ENCODE data around the gene KCNMA1. TPM values are rescaled to one million over a fixed set of nuclear protein-coding genes. Genes with fewer than 3 reads are reported as not detected.

KCNMA1 gene
- total RNA-seq, 3 donors from 2014 or later (not counting 1 experiment from before 2014, with no cell fraction given), result 0.40 to 1.8 (median 0.63) TPM

DNA sequence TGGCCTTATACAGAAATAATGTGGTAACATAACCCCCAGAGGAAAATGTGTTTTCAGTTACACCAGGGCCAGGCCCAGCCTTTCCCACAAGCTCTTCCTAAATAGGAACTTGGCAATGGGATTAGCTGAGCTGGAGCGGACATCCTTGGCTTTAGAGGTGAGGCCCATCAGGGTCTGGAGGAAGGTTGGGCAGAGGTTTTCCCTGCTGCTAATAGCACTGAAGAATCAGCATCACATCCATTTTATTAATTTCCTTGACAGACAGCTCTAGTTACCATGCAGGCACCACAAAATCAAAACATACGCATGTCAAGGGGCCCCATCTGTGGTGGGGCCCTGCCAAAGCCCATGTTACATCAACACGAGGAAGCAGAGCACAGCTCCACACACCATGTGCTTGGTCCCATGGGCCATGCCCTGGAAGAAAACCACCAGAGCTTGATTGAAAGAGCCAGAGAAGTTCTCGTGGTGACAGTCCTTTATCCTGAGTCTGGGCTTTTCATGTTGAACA, 566.6 kb downstream of the KCNMA1 start:
- Histone ChIP-seq H3K4me3 (ENCODE audit: low read length) (no peak overlapping the region), H3K27me3 (ENCODE audit: control insufficient read depth, insufficient read depth, low read length) (no peaks in the 10 kb centered on the region), H3K9me3 (ENCODE audit: control insufficient read depth, insufficient read depth, low read length) (no peaks in the 10 kb centered on the region), H3K27ac (ENCODE audit: low read length) (no peak overlapping the region), H3K4me1 (ENCODE audit: control insufficient read depth, insufficient read depth, low read length) (no peaks in the 10 kb centered on the region), H3K36me3 (ENCODE audit: control insufficient read depth, insufficient read depth, low read length) (no peaks in the 10 kb centered on the region)
- ATAC-seq, result no peak
- H3K4me3 Mint-ChIP-seq, result no peak overlapping the region
- no peak overlapping the region for H3K27ac Mint-ChIP-seq
- H3K36me3 Mint-ChIP-seq, result no peaks in the 10 kb centered on the region
- TF ChIP-seq, protein P1, sequence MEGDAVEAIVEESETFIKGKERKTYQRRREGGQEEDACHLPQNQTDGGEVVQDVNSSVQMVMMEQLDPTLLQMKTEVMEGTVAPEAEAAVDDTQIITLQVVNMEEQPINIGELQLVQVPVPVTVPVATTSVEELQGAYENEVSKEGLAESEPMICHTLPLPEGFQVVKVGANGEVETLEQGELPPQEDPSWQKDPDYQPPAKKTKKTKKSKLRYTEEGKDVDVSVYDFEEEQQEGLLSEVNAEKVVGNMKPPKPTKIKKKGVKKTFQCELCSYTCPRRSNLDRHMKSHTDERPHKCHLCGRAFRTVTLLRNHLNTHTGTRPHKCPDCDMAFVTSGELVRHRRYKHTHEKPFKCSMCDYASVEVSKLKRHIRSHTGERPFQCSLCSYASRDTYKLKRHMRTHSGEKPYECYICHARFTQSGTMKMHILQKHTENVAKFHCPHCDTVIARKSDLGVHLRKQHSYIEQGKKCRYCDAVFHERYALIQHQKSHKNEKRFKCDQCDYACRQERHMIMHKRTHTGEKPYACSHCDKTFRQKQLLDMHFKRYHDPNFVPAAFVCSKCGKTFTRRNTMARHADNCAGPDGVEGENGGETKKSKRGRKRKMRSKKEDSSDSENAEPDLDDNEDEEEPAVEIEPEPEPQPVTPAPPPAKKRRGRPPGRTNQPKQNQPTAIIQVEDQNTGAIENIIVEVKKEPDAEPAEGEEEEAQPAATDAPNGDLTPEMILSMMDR (IDR thresholded peaks at IDR 0.05), result no peak
- WGBS (ENCODE audit: insufficient coverage), result 77% methylated on average over 3 of the region's 4 CpGs
- intact Hi-C loops (cut with micrococcal nuclease), result no loop called here
- no peaks in the 10 kb centered on the region for H3K9me3 Mint-ChIP-seq
- no peak for DNase-seq
- H3K27me3 Mint-ChIP-seq (ENCODE audit: low read depth in 2 of 2), result peaks cover 0 to 8% of the 10 kb centered on the region in 2 donors
- no peaks in the 10 kb centered on the region for H3K4me1 Mint-ChIP-seq

DNA sequence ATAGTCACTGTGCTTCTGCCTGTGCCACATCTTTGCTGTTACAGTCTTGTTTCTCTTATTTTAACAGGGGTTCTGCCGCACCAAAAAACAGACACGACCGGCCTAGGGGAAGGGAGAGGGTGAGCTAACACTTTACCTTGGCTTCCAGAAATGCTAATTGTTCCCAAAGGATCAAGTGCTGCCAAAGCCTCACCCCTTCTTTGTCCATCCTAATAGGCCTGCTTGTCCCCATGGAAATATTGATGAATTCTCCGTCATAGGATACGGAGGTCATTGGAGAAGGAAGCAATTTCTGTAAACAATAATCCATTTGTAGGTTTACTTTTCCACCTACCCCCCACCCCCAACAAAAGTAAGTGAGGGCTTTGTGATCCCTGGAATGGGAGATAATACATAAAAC, 567.3 kb downstream of the KCNMA1 start:
- intact Hi-C loops (cut with micrococcal nuclease), result no loop called here
- DNase-seq, result no peak
- H3K27me3 Mint-ChIP-seq (ENCODE audit: low read depth in 2 of 2), result peaks cover 0 to 8% of the 10 kb centered on the region in 2 donors

DNA sequence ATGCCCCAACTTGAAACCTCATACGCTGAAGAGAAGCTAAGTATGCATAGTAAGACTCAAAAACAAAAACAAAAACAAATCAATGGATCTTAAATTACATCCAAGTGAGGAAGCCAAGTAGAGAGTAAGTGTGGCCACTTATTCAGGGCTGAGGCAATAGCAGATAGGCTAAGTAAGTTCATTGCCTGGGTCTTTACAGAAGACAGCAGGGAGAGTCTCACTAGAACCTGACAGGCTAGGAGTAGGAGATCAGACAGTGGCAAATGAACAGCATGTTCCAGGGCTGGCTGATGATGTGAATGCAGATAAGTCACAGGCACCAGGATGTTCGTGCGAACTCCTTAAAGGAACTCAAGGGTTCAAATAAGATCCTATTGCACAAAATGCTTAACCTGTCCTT, 568.6 kb downstream of the KCNMA1 start:
- no peaks in the 10 kb centered on the region for H3K4me1 ChIP-seq (ENCODE audit: control insufficient read depth, insufficient read depth, low read length)
- H3K4me3 ChIP-seq (ENCODE audit: low read length), result no peak overlapping the region
- H3K36me3 ChIP-seq (ENCODE audit: control insufficient read depth, insufficient read depth, low read length), result no peaks in the 10 kb centered on the region
- H3K36me3 Mint-ChIP-seq, result no peaks in the 10 kb centered on the region
- ATAC-seq, result no peak
- no peak for DNase-seq
- H3K27ac ChIP-seq (ENCODE audit: low read length), result no peak overlapping the region
- no peaks in the 10 kb centered on the region for H3K27me3 ChIP-seq (ENCODE audit: control insufficient read depth, insufficient read depth, low read length)
- H3K27me3 Mint-ChIP-seq (ENCODE audit: low read depth in 2 of 2), result peaks cover 0 to 8% of the 10 kb centered on the region in 2 donors
- 93% methylated on average over 3 of the region's 3 CpGs for WGBS (ENCODE audit: insufficient coverage)
- TF ChIP-seq, protein P1 (IDR thresholded peaks at IDR 0.05), result no peak
- H3K4me1 Mint-ChIP-seq, result no peaks in the 10 kb centered on the region
- no peaks in the 10 kb centered on the region for H3K9me3 Mint-ChIP-seq
- no peak overlapping the region for H3K4me3 Mint-ChIP-seq
- H3K27ac Mint-ChIP-seq, result no peak overlapping the region
- intact Hi-C loops (cut with micrococcal nuclease), result no loop called here
- no peaks in the 10 kb centered on the region for H3K9me3 ChIP-seq (ENCODE audit: control insufficient read depth, insufficient read depth, low read length)

More for the DNA sequence above, 567.3 kb downstream of the KCNMA1 start:
- no peak overlapping the region for H3K27ac ChIP-seq (ENCODE audit: low read length)
- no peaks in the 10 kb centered on the region for H3K4me1 Mint-ChIP-seq
- H3K4me3 Mint-ChIP-seq, result no peak overlapping the region
- H3K9me3 ChIP-seq (ENCODE audit: control insufficient read depth, insufficient read depth, low read length), result no peaks in the 10 kb centered on the region
- H3K4me3 ChIP-seq (ENCODE audit: low read length), result no peak overlapping the region
- no peak for ATAC-seq
- H3K36me3 Mint-ChIP-seq, result no peaks in the 10 kb centered on the region
- H3K27ac Mint-ChIP-seq, result no peak overlapping the region
- no peaks in the 10 kb centered on the region for H3K27me3 ChIP-seq (ENCODE audit: control insufficient read depth, insufficient read depth, low read length)
- H3K4me1 ChIP-seq (ENCODE audit: control insufficient read depth, insufficient read depth, low read length), result no peaks in the 10 kb centered on the region
- TF ChIP-seq, protein P1 (IDR thresholded peaks at IDR 0.05), result no peak
- H3K36me3 ChIP-seq (ENCODE audit: control insufficient read depth, insufficient read depth, low read length), result no peaks in the 10 kb centered on the region
- 100% methylated on average over 3 of the region's 5 CpGs for WGBS (ENCODE audit: insufficient coverage)
- no peaks in the 10 kb centered on the region for H3K9me3 Mint-ChIP-seq

DNA sequence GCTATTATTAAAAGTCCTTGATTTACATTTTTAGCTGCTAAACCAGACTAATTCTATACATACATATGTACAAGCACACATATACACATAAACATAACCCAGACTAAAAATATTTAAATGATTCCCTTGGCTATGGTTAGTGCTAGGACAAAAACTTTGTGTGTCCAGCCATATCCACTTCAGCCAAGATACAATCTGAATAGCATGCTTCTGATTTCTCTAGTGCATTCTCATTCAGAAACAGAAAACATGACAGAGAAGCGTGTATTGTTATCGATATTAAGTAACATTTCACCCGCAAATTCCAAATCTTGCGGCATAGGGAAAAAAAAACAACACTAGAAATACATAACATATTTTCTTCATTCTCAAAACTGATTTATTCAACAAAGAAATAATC, 569.3 kb downstream of the KCNMA1 start:
- Histone ChIP-seq H3K4me1 (ENCODE audit: control insufficient read depth, insufficient read depth, low read length) (no peaks in the 10 kb centered on the region), H3K27ac (ENCODE audit: low read length) (no peak overlapping the region), H3K27me3 (ENCODE audit: control insufficient read depth, insufficient read depth, low read length) (no peaks in the 10 kb centered on the region), H3K36me3 (ENCODE audit: control insufficient read depth, insufficient read depth, low read length) (no peaks in the 10 kb centered on the region), H3K4me3 (ENCODE audit: low read length) (no peak overlapping the region), H3K9me3 (ENCODE audit: control insufficient read depth, insufficient read depth, low read length) (no peaks in the 10 kb centered on the region)
- whole genome bisulfite sequencing (ENCODE audit: insufficient coverage), result 96% methylated on average over 4 of the region's 4 CpGs
- ATAC-seq (no peak), DNase-seq (no peak)
- H3K9me3 Mint-ChIP-seq, result no peaks in the 10 kb centered on the region
- H3K4me1 Mint-ChIP-seq, result no peaks in the 10 kb centered on the region
- TF ChIP-seq, protein P1 (IDR thresholded peaks at IDR 0.05), result no peak
- H3K27me3 Mint-ChIP-seq (ENCODE audit: low read depth in 2 of 2), result peaks cover 0 to 8% of the 10 kb centered on the region in 2 donors
- H3K4me3 Mint-ChIP-seq, result no peak overlapping the region
- no peaks in the 10 kb centered on the region for H3K36me3 Mint-ChIP-seq
- H3K27ac Mint-ChIP-seq, result no peak overlapping the region
- intact Hi-C loops (cut with micrococcal nuclease), result no loop called here
